Breast epithelium (tissue), 3 donors: Measurements from ENCODE around the gene TMEM198.

ENCODE experiments used
- CTCF ChIP-seq, 3 donors: fragments of 450-650 bp; IDR thresholded peaks; one replicate each; pipeline ENCODE4 v1.5.1; 2016 to 2017; ENCODE audit warnings: antibody characterized with exemption in 3 of 3, mild to moderate bottlenecking in 3 of 3, moderate library complexity in 3 of 3
- POLR2A ChIP-seq: fragments of 450-650 bp; IDR thresholded peaks from one replicate; pipeline ENCODE4 v1.6.1; 2016; ENCODE audit warnings: antibody characterized with exemption, mild to moderate bottlenecking, moderate library complexity
- POLR2AphosphoS5 ChIP-seq, 3 donors: sonication (generic); formaldehyde crosslinking; IDR thresholded peaks; one replicate each; pipeline ENCODE4 v1.6.1; 2017; ENCODE audit warnings: antibody characterized with exemption in 3 of 3

GRCh38 chr2:219514836-219515235, 29.0 kb upstream of the TMEM198 start:
- TF ChIP-seq CTCF (IDR thresholded peaks at IDR 0.05): no peak
- no peak for TF ChIP-seq POLR2A
- TF ChIP-seq POLR2AphosphoS5 (IDR thresholded peaks at IDR 0.05): no peak
